NCI-H446 (cell line): ENCODE data around the gene NBEA.
A peak's percentile ranks its signal among the peaks of the same experiment; 100 is the strongest.
"Not testable (repeated sequence)": the region's sequence is repeated elsewhere in the genome, so short reads cannot be mapped to it uniquely, and the experiment has no call there.

Experiments
- DNase-seq, 2 experiments: peaks; one replicate each; lab custom pipeline; 2025; lab: John Stamatoyannopoulos, UW

The NBEA gene

GRCh38 chr13:35669321-35669720, 727.3 kb downstream of the NBEA start:
- no peak for DNase-seq

- DNase-seq, result no peak
These were observed 730.5 kb downstream of the NBEA start for GRCh38 chr13:35672611-35673010.

- DNase-seq, result no peak
These were observed 733.6 kb downstream of the NBEA start for GRCh38 chr13:35675651-35676050.

GRCh38 chr13:35677863-35678262, 735.8 kb downstream of the NBEA start:
- not testable (repeated sequence) for DNase-seq

- no peak for DNase-seq
These were observed 739.6 kb downstream of the NBEA start for GRCh38 chr13:35681685-35682084.

GRCh38 chr13:35684432-35684831, 742.4 kb downstream of the NBEA start:
- DNase-seq, result no peak

GRCh38 chr13:35687336-35687735, 745.3 kb downstream of the NBEA start:
- no peak for DNase-seq

- peak in 1 of 2 experiments; percentile 10 for DNase-seq
These were observed 748.6 kb downstream of the NBEA start for GRCh38 chr13:35690581-35691207.

GRCh38 chr13:35693134-35693784, 751.2 kb downstream of the NBEA start:
- DNase-seq, result no peak

- DNase-seq, result no peak
These were observed 752.0 kb downstream of the NBEA start for GRCh38 chr13:35694031-35694430.

GRCh38 chr13:35694549-35695447, 752.7 kb downstream of the NBEA start:
- no peak for DNase-seq

GRCh38 chr13:35695448-35695770, 753.3 kb downstream of the NBEA start:
- DNase-seq, result no peak

- no peak for DNase-seq
These were observed 755.2 kb downstream of the NBEA start for GRCh38 chr13:35697186-35697730.

- DNase-seq, result no peak
These were observed 757.0 kb downstream of the NBEA start for GRCh38 chr13:35698911-35699576.

GRCh38 chr13:35699825-35700510, 757.9 kb downstream of the NBEA start:
- DNase-seq, result no peak

- DNase-seq, result no peak
These were observed 758.6 kb downstream of the NBEA start for GRCh38 chr13:35700671-35701070.

GRCh38 chr13:35702316-35702715, 760.2 kb downstream of the NBEA start:
- no peak for DNase-seq

- DNase-seq, result no peak
These were observed 761.0 kb downstream of the NBEA start for GRCh38 chr13:35703061-35703460.

- no peak for DNase-seq
These were observed 762.3 kb downstream of the NBEA start for GRCh38 chr13:35704331-35704730.

GRCh38 chr13:35706281-35706680, 764.2 kb downstream of the NBEA start:
- DNase-seq, result no peak

GRCh38 chr13:35706721-35707120, 764.7 kb downstream of the NBEA start:
- no peak for DNase-seq

- peak in 1 of 2 experiments; percentile 50 for DNase-seq
These were observed 769.8 kb downstream of the NBEA start for GRCh38 chr13:35711909-35712308.
